Heart right ventricle (tissue), 16 donors: ENCODE results near the gene RAP1GAP. TPM values are rescaled to one million over a fixed set of nuclear protein-coding genes. Genes with fewer than 3 reads are reported as not detected.

Experiments
- ATAC-seq, 8 donors: fragments of 200-7000 bp; cut with Tn5 transposase; one replicate each; pipeline ENCODE4 v1.9.1; 2020; ENCODE audit warnings: mild to moderate bottlenecking in 8 of 8, moderate library complexity in 8 of 8, moderate number of reproducible peaks in 1 of 8
- DNase-seq, 2 donors: peaks; one replicate each; pipeline ENCODE4 v3.0.0-alpha.2; 2020
- H3K27ac ChIP-seq, 10 donors: fragments of 200-600 bp; sonication (generic) in 2 of 10; one replicate each; pipeline versions ENCODE4 v1.5.0 to v1.8.0; 2020 to 2022; ENCODE audit warnings: mild to moderate bottlenecking in 3 of 10
- H3K27me3 ChIP-seq, 7 donors: fragments of 200-600 bp; one replicate each; pipeline ENCODE4 v1.8.0; 2021 to 2022; ENCODE audit warnings: mild to moderate bottlenecking in 2 of 7
- H3K36me3 ChIP-seq, 9 donors: fragments of 200-600 bp; sonication (generic) in 1 of 9; one replicate each; pipeline versions ENCODE4 v1.5.0 to v1.8.0; 2020 to 2022; ENCODE audit warnings: mild to moderate bottlenecking in 2 of 9
- H3K4me1 ChIP-seq, 9 donors: fragments of 200-600 bp; sonication (generic) in 1 of 9; one replicate each; pipeline versions ENCODE4 v1.5.0 to v1.8.0; 2020 to 2022; ENCODE audit warnings: mild to moderate bottlenecking in 4 of 9
- H3K4me3 ChIP-seq, 10 donors: fragments of 200-600 bp; sonication (generic) in 2 of 10; one replicate each; pipeline versions ENCODE4 v1.5.0 to v1.8.0; 2020 to 2022; ENCODE audit warnings: mild to moderate bottlenecking in 7 of 10, moderate library complexity in 2 of 10
- H3K9me3 ChIP-seq, 11 donors: fragments of 200-600 bp in 10 of 11; sonication (generic) in 2 of 11; one replicate each; pipeline versions ENCODE4 v1.5.0 to v1.8.0; 2013 to 2022; ENCODE audit warnings: mild to moderate bottlenecking in 2 of 11, control low read depth in 1 of 11, moderate library complexity in 1 of 11
- CTCF ChIP-seq, 9 donors: fragments of 200-600 bp; sonication (generic) in 2 of 9; IDR thresholded peaks; one replicate each; pipeline versions ENCODE4 v1.5.0 to v1.8.0; 2021 to 2022; ENCODE audit warnings: antibody characterized with exemption in 9 of 9, mild to moderate bottlenecking in 5 of 9, moderate library complexity in 1 of 9
- WGBS, 2 donors: extraction: QIAGEN DNeasy Blood & Tissue Kit; methylation state at CpG; one replicate each; pipeline ENCODE4 v1.1.7; 2013; ENCODE audit warnings: inconsistent platforms in 1 of 2; 5-methylcytosine and 5-hydroxymethylcytosine counted together
- intact Hi-C, 10 donors: fragments of 100-400 bp; cut with DNase I; formaldehyde crosslinking; loops; one replicate each; pipeline versions ENCODE4 v1.11.1 to v1.14.2; 2022
- polyA plus RNA-seq, 2 donors: library from polyadenylated mRNA; stranded (reverse); fragments of 200-250 nt; gene quantifications; one replicate each; pipeline ENCODE4 v1.2.3, GENCODE V29; 2013
- total RNA-seq, 10 donors: library from RNA; stranded (reverse); fragmentation: NEBNext Ultra II Directional in 3 of 10; extraction: Animal tissue kit (Norgen Biotek cat#: 25700) in 3 of 10; gene quantifications; one replicate each; pipeline versions ENCODE4 v1.2.1 to v1.2.4, GENCODE V29; 2021 to 2023
- donor health status: Arrhythmogenic right ventricular cardiomyopathy.
- donor health status: ischemic (EF 13 %, LVEDD 7.1; RV severe dilation, severe dysfunction).
- donor health status: healthy with polysubstance abuse.
- donor health status: DM: no; HTN: yes; CAD: no.
- donor health status: DM: no; HTN: no; CAD: no.
- donor health status: ischemic (EF 25% LVEDD 6.9; RV normal size, moderate dysfunction).
- donor health status: ischemic (EF 25% LVEDD 5.7; RV mildly dilated, moderate dysfunction).
- donor health status: healthy.
- donor health status: DM: yes; HTN: yes; CAD: no.
- donor health status: Ischemic cardiomyopathy.
- donor health status: ischemic (EF 35%, LVEDD 5.7; RV mildly dilated, moderate dysfunction).
- donor health status: nonischemic (EF 11% LVEDD 7.7; RV severe dilation, severe dysfunction).
- donor health status: DM: yes; HTN: yes; CAD: no.
- donor health status: PGD.
- donor health status: ischemic (EF 29% LVEDD 5.4; RV normal size, mild dysfunction).
- donor health status: nonischemic (EF 23%, LVEDD 6.1; RV moderate dilation, normal function).

The RAP1GAP gene
- total and polyA plus RNA-seq, 12 donors: 0.42 to 5.9 (median 4.0) TPM

- DNase-seq (no peak), ATAC-seq (no peak)
- no peak overlapping the region for H3K4me3 ChIP-seq
- H3K36me3 ChIP-seq: no peaks in the 10 kb centered on the region
- no peaks in the 10 kb centered on the region for H3K9me3 ChIP-seq
- peaks cover 0 to 8% (median 4%) of the 10 kb centered on the region in 9 donors for H3K4me1 ChIP-seq
- intact Hi-C loops: loop anchor here (2.0 to 10.0 kb wide), 16 partner anchors 83 to 430 kb away; partner anchors contain the start of gene ALPL (in 3 of the 10)
- peaks cover 0 to 28% (median 0%) of the 10 kb centered on the region in 7 donors for H3K27me3 ChIP-seq
- WGBS, 2 donors: 68 to 71% methylated on average over 10 of the region's 10 CpGs
- TF ChIP-seq CTCF (IDR thresholded peaks at IDR 0.05): peak in 1 of 9 donors; percentile 16
- H3K27ac ChIP-seq: no peak overlapping the region
These were observed 11.5 kb downstream of the RAP1GAP start for GRCh38 chr1:21657456-21658190.

GRCh38 chr1:21655748-21656147 is 13.4 kb downstream of the RAP1GAP start:
- Histone ChIP-seq H3K9me3 (no peaks in the 10 kb centered on the region), H3K36me3 (no peaks in the 10 kb centered on the region), H3K27ac (no peak overlapping the region), H3K4me3 (no peak overlapping the region), H3K4me1 (peaks cover 7 to 15% (median 11%) of the 10 kb centered on the region in 9 donors), H3K27me3 (peaks cover 0 to 40% (median 3%) of the 10 kb centered on the region in 7 donors)
- 55 to 56% methylated on average over 4 of the region's 4 CpGs for WGBS, 2 donors
- ATAC-seq (no peak), DNase-seq (no peak)
- intact Hi-C loops: loop anchor here (5.0 to 10.0 kb wide), 12 partner anchors 81 to 428 kb away; partner anchors contain the start of gene ALPL (in 2 of the 10)
- TF ChIP-seq CTCF (IDR thresholded peaks at IDR 0.05): no peak

- intact Hi-C loops: loop anchor here (5.0 to 10.0 kb wide), 12 partner anchors 80 to 428 kb away; partner anchors contain the start of gene ALPL (in 2 of the 10)
- 86% methylated on average over 4 of the region's 4 CpGs for WGBS, 2 donors
- ATAC-seq (no peak), DNase-seq (no peak)
- no peak overlapping the region for H3K4me3 ChIP-seq
- no peaks in the 10 kb centered on the region for H3K9me3 ChIP-seq
- no peaks in the 10 kb centered on the region for H3K36me3 ChIP-seq
- H3K4me1 ChIP-seq: peaks cover 8 to 15% (median 11%) of the 10 kb centered on the region in 9 donors
- no peak overlapping the region for H3K27ac ChIP-seq
- H3K27me3 ChIP-seq: peaks cover 0 to 40% (median 3%) of the 10 kb centered on the region in 7 donors
- TF ChIP-seq CTCF (IDR thresholded peaks at IDR 0.05): no peak
These were observed 13.9 kb downstream of the RAP1GAP start for GRCh38 chr1:21655259-21655658.

- ATAC-seq: no peak
- Histone ChIP-seq H3K4me3 (no peak overlapping the region), H3K4me1 (peaks cover 6 to 10% (median 8%) of the 10 kb centered on the region in 9 donors), H3K27ac (no peak overlapping the region), H3K27me3 (peaks cover 0 to 33% (median 3%) of the 10 kb centered on the region in 7 donors), H3K9me3 (no peaks in the 10 kb centered on the region), H3K36me3 (no peaks in the 10 kb centered on the region)
- no peak for DNase-seq
- TF ChIP-seq CTCF (IDR thresholded peaks at IDR 0.05): no peak
- intact Hi-C loops: loop anchor here in 7 of 10 donors (5.0 to 10.0 kb wide), 7 partner anchors 79 to 419 kb away; partner anchors contain the start of gene ALPL (in 1 of the 7)
- 84 to 85% methylated on average over 6 of the region's 6 CpGs for WGBS, 2 donors
These were observed 14.9 kb downstream of the RAP1GAP start for GRCh38 chr1:21654209-21654608.
